Measurements from ENCODE around the gene NR1H4. TPM values are rescaled to one million over a fixed set of nuclear protein-coding genes. Genes with fewer than 3 reads are reported as not detected.

Gene NR1H4
- total RNA-seq, 4 donors from 2014 or later: 0.13 TPM; not detected in 3

DNA sequence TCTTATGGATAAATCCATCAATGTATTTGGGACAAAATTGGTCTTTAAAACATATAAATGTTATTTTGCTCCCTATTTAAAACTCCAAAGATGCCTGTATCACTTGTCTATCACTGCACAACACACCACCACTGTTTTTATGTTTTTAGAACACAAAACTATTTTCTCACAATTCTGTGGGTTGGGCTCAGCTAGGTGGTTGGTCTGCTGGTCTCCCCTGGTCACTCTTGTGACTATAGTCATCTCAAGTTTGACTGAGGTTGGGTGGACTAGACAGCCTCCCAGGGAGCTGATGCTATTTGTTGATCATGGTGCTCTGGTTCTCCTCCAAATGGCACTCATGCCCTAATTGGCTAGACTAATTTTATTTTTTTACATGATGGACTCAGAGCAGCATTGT lies 39.5 kb upstream of the NR1H4 start:
- DNase-seq (ENCODE audit: extremely low spot score): no peak
- no peaks in the 10 kb centered on the region for H3K27me3 ChIP-seq
- no peak overlapping the region for H3K27ac ChIP-seq (replicated peaks in 1 of 4)
- TF ChIP-seq POLR2A (IDR thresholded peaks at IDR 0.05; ENCODE audit: low read depth) (no peak), POLR2AphosphoS5 (IDR thresholded peaks at IDR 0.05) (no peak), EP300 (IDR thresholded peaks at IDR 0.05) (no peak)
- TF ChIP-seq, protein P1, sequence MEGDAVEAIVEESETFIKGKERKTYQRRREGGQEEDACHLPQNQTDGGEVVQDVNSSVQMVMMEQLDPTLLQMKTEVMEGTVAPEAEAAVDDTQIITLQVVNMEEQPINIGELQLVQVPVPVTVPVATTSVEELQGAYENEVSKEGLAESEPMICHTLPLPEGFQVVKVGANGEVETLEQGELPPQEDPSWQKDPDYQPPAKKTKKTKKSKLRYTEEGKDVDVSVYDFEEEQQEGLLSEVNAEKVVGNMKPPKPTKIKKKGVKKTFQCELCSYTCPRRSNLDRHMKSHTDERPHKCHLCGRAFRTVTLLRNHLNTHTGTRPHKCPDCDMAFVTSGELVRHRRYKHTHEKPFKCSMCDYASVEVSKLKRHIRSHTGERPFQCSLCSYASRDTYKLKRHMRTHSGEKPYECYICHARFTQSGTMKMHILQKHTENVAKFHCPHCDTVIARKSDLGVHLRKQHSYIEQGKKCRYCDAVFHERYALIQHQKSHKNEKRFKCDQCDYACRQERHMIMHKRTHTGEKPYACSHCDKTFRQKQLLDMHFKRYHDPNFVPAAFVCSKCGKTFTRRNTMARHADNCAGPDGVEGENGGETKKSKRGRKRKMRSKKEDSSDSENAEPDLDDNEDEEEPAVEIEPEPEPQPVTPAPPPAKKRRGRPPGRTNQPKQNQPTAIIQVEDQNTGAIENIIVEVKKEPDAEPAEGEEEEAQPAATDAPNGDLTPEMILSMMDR (IDR thresholded peaks at IDR 0.05): no peak
- no peaks in the 10 kb centered on the region for H3K4me1 ChIP-seq
- H3K36me3 ChIP-seq: no peaks in the 10 kb centered on the region
- intact Hi-C loops (cut with DNase I): no loop called here
- H3K4me3 ChIP-seq: no peak overlapping the region
- H3K9me3 ChIP-seq: peaks cover 0 to 5% (median 0%) of the 10 kb centered on the region in 4 donors

DNA sequence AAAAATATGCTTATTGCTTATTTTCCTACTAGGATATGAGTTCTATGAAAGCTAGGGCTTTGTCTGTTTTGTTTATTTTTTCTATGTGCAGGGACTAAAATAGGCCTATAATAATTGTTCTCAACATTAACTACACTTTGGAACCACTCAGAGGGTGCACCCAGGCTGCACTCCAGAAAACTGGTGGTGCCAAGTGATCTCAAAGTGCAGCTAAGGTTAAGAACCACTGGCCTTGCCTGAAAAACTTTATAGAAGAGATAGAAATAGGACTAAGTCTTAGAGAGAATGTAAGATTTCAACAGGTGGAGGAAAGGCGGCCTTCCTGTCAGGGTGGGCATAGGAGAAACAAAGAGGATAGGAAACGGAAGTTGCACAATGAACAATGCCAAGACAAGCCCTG lies 37.7 kb upstream of the NR1H4 start:
- no peak overlapping the region for H3K27ac ChIP-seq (replicated peaks in 1 of 4)
- H3K4me1 ChIP-seq: no peaks in the 10 kb centered on the region
- peaks cover 0 to 5% (median 0%) of the 10 kb centered on the region in 4 donors for H3K9me3 ChIP-seq
- WGBS: 33% methylated on average over 2 of the region's 2 CpGs
- no peaks in the 10 kb centered on the region for H3K27me3 ChIP-seq
- intact Hi-C loops (cut with DNase I): no loop called here
- no peak for DNase-seq (ENCODE audit: extremely low spot score)
- TF ChIP-seq POLR2AphosphoS5 (IDR thresholded peaks at IDR 0.05): no peak
- TF ChIP-seq EP300 (IDR thresholded peaks at IDR 0.05): no peak
- no peak for TF ChIP-seq POLR2A (IDR thresholded peaks at IDR 0.05; ENCODE audit: low read depth)
- TF ChIP-seq, protein P1 (IDR thresholded peaks at IDR 0.05): no peak
- H3K36me3 ChIP-seq: no peaks in the 10 kb centered on the region
- H3K4me3 ChIP-seq: no peak overlapping the region

DNA sequence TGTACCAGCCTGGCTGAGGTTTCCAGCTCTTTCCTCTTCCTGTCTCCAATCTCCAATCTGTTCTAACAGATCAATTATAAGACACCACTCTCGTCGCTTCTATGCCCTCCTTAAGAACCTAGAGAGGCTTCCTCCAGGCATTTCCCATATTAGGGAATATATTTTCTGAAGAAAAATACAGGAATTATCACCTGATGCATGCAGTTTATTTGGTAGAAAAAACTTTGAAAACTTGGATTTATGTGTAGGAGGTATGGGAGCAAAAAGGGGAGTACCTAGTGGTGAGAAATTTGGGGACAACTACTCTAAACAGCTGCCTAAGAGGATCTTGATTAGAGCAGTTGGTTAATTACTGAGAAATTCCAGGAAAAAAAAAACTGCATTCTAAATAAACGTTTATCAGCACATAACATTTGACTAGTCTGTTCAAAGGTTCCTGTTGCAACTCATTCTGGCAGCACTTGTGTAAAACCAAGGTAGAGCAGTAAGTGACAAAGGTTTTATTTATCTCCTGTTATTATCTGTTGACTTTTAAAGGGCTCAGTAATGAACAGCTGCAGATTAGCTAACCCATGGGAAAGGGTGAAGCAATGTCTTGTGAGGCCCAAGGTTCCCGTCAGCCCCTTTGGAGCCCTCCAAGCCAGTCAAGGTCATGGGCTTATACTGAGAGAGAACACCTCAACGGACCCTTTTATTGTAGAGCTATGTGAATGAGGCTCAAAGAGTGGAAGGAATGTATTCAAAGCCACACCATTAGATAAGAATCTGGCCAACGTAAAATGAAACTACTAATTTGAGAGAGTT lies 36.4 kb upstream of the NR1H4 start:
- intact Hi-C loops (cut with DNase I): no loop called here

DNA sequence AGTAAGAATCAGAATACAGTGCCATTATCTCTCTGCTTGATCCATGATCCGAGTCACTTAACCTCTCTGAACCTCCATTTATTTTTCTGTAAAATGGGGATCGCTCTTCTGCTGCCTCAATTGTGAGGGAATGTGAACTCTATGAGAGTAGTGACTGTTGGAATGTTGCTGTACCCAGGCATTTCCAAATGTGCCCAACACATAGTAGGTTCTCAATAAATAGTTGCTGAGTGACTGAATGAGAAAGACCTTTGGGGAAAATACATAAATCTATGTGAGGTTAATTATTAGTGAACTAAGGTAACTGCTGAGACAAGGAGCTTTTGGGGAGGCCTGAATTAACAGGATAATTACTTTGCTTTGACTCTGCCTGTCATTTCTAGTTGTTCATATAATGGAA lies 33.9 kb upstream of the NR1H4 start:
- intact Hi-C loops (cut with DNase I): no loop called here
- no peak overlapping the region for H3K27ac ChIP-seq (replicated peaks in 1 of 4)
- no peaks in the 10 kb centered on the region for H3K9me3 ChIP-seq
- no peaks in the 10 kb centered on the region for H3K27me3 ChIP-seq
- no peaks in the 10 kb centered on the region for H3K36me3 ChIP-seq
- H3K4me3 ChIP-seq: no peak overlapping the region
- WGBS: 92% methylated on average over 2 of the region's 2 CpGs
- DNase-seq (ENCODE audit: extremely low spot score): no peak
- H3K4me1 ChIP-seq: no peaks in the 10 kb centered on the region
- TF ChIP-seq POLR2A (IDR thresholded peaks at IDR 0.05; ENCODE audit: low read depth): no peak
- no peak for TF ChIP-seq POLR2AphosphoS5 (IDR thresholded peaks at IDR 0.05)
- TF ChIP-seq EP300 (IDR thresholded peaks at IDR 0.05): no peak
- TF ChIP-seq, protein P1 (IDR thresholded peaks at IDR 0.05): no peak

More for the DNA sequence above, 36.4 kb upstream of the NR1H4 start:
- 72% methylated on average over 6 of the region's 6 CpGs for WGBS
- Histone ChIP-seq H3K4me1 (no peaks in the 10 kb centered on the region), H3K9me3 (no peaks in the 10 kb centered on the region), H3K27me3 (no peaks in the 10 kb centered on the region), H3K27ac (replicated peaks in 1 of 4) (no peak overlapping the region), H3K36me3 (no peaks in the 10 kb centered on the region), H3K4me3 (no peak overlapping the region)
- no peak for DNase-seq (ENCODE audit: extremely low spot score)
- TF ChIP-seq POLR2AphosphoS5 (IDR thresholded peaks at IDR 0.05) (no peak), EP300 (IDR thresholded peaks at IDR 0.05) (no peak), POLR2A (IDR thresholded peaks at IDR 0.05; ENCODE audit: low read depth) (no peak)
- TF ChIP-seq, protein P1 (IDR thresholded peaks at IDR 0.05): no peak
